GM23248 (cell line): ENCODE measurements around the gene BBLN. TPM values are rescaled to one million over a fixed set of nuclear protein-coding genes. Genes with fewer than 3 reads are reported as not detected.
A peak's percentile ranks its signal among the peaks of the same experiment; 100 is the strongest.
"Not testable (repeated sequence)": the region's sequence is repeated elsewhere in the genome, so short reads cannot be mapped to it uniquely, and the experiment has no call there.

Source experiments
- DNase-seq: peaks from one replicate; pipeline ENCODE4 v3.0.0-alpha.2; 2015
- H2AFZ ChIP-seq: fragments of 200-600 bp; sonication (generic); 2 replicates; pipeline ENCODE4 v1.6.1; 2016; ENCODE audit warnings: antibody characterized with exemption
- H3F3A ChIP-seq: fragments of 200-600 bp; sonication (generic); 2 replicates; pipeline ENCODE4 v1.6.1; 2016; ENCODE audit warnings: mild to moderate bottlenecking, antibody characterized with exemption, mixed run types; ENCODE audit not compliant: insufficient read depth
- H3K27ac ChIP-seq: fragments of 200-600 bp; sonication (generic); 2 replicates; pipeline ENCODE4 v1.5.1; 2016; ENCODE audit warnings: mild to moderate bottlenecking
- H3K27me3 ChIP-seq: fragments of 200-600 bp; sonication (generic); replicated peaks from 2 replicates; pipeline ENCODE4 v1.6.1; 2016; ENCODE audit warnings: mild to moderate bottlenecking; ENCODE audit not compliant: insufficient read depth
- H3K36me3 ChIP-seq: fragments of 200-600 bp; sonication (generic); 2 replicates; pipeline ENCODE4 v1.6.1; 2016; ENCODE audit warnings: low read depth, mild to moderate bottlenecking
- H3K4me1 ChIP-seq: fragments of 200-600 bp; sonication (generic); 2 replicates; pipeline ENCODE4 v1.6.1; 2016; ENCODE audit warnings: mild to moderate bottlenecking; ENCODE audit not compliant: insufficient read depth
- H3K4me2 ChIP-seq: fragments of 200-600 bp; sonication (generic); one replicate; pipeline ENCODE4 v1.6.1; 2016; ENCODE audit warnings: mild to moderate bottlenecking; ENCODE audit not compliant: unreplicated experiment
- H3K4me3 ChIP-seq: fragments of 200-600 bp; sonication (generic); 2 replicates; pipeline ENCODE4 v1.5.1; 2016; ENCODE audit warnings: mild to moderate bottlenecking
- H3K79me2 ChIP-seq: fragments of 200-600 bp; sonication (generic); 2 replicates; pipeline ENCODE4 v1.6.1; 2016; ENCODE audit warnings: mild to moderate bottlenecking; ENCODE audit not compliant: insufficient read depth
- H3K9ac ChIP-seq: fragments of 200-600 bp; sonication (generic); 2 replicates; pipeline ENCODE4 v1.6.1; 2016; ENCODE audit warnings: mild to moderate bottlenecking
- H3K9me2 ChIP-seq: fragments of 200-600 bp; sonication (generic); 2 replicates; pipeline ENCODE4 v1.6.1; 2016; ENCODE audit warnings: mixed run types, mild to moderate bottlenecking, moderate library complexity; ENCODE audit not compliant: insufficient read depth
- H3K9me3 ChIP-seq: fragments of 200-600 bp; sonication (generic); one replicate; pipeline ENCODE4 v1.6.1; 2017; ENCODE audit warnings: low read depth
- H4K20me1 ChIP-seq: fragments of 200-600 bp; sonication (generic); 2 replicates; pipeline ENCODE4 v1.6.0; 2016; ENCODE audit not compliant: insufficient read depth
- EZH2 ChIP-seq: fragments of 200-600 bp; sonication (generic); IDR thresholded peaks from 2 replicates; pipeline ENCODE4 v1.6.1; 2018; ENCODE audit warnings: antibody characterized with exemption, mild to moderate bottlenecking; ENCODE audit not compliant: insufficient read depth, poor library complexity, severe bottlenecking
- EZH2phosphoT487 ChIP-seq: fragments of 200-600 bp; sonication (generic); IDR thresholded peaks from 2 replicates; pipeline ENCODE4 v1.6.1; 2018; ENCODE audit warnings: antibody characterized with exemption, moderate library complexity, mild to moderate bottlenecking, low read depth; ENCODE audit not compliant: insufficient read depth
- WGBS, 2 experiments: methylation state at CpG; one replicate each; pipeline ENCODE4 v1.1.6; 2015 to 2017; ENCODE audit warnings: low lambda C conversion rate in 2 of 2, low coverage in 1 of 2; ENCODE audit errors: missing lambda C conversion rate in 2 of 2; 5-methylcytosine and 5-hydroxymethylcytosine counted together
- in situ Hi-C: fragments of 300-500 bp; cut with MboI; formaldehyde crosslinking; loops from 2 replicates; pipeline ENCODE4 v1.15.0; 2020
- polyA plus RNA-seq: library from polyadenylated mRNA; unstranded; fragments of >200 nt; fragmentation: Nextera tagmentation; extraction: Ambion mirVana; gene quantifications from 2 replicates; pipeline ENCODE4 v1.2.1, GENCODE V29; 2016
- total RNA-seq: library from RNA; depleted of rRNA; stranded (reverse); fragments of >200 nt; shearing (Covaris generic); gene quantifications from 2 replicates; pipeline ENCODE4 v1.2.3, GENCODE V29; 2014

The BBLN gene
- total and polyA plus RNA-seq, 2 experiments from 2014 or later, result 137 to 315 TPM

DNA sequence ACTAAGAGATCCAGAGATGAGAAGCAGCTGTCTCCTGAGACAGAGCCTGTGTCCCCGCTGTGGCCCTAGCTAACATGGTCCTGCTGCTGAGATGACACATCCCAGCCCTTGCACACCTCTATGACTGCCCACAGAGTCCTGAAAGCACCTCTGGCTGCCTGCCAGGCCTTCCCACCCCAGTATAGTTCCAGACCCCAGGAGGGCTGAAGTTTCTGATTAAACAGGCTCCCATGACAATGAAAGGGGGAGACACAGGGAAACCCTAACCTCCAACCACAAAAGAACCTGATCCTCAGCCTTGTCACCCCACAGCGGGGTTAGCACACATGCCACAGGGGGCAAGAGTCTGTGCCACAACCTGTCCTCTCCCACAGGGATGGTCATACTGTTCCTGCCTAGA lies 15.7 kb downstream of the BBLN start:
- peaks cover 4% of the 10 kb centered on the region; the same call in 1 of the 2 replicates for H3K79me2 ChIP-seq
- no peak overlapping the region for H3K4me2 ChIP-seq
- no peaks in the 10 kb centered on the region for H3F3A ChIP-seq
- H3K27ac ChIP-seq, result no peak overlapping the region
- no peak overlapping the region for H2AFZ ChIP-seq
- no peaks in the 10 kb centered on the region for H4K20me1 ChIP-seq
- H3K27me3 ChIP-seq, result no peaks in the 10 kb centered on the region
- WGBS, 2 experiments, result 92 to 98% methylated on average over 2 of the region's 2 CpGs
- H3K36me3 ChIP-seq, result peaks cover 23% of the 10 kb centered on the region
- no peak overlapping the region for H3K9ac ChIP-seq
- H3K9me2 ChIP-seq, result no peaks in the 10 kb centered on the region
- no peaks in the 10 kb centered on the region for H3K4me1 ChIP-seq
- DNase-seq, result no peak
- no peaks in the 10 kb centered on the region for H3K9me3 ChIP-seq
- no peak overlapping the region for H3K4me3 ChIP-seq
- no peak for TF ChIP-seq EZH2
- no peak for TF ChIP-seq EZH2phosphoT487
- in situ Hi-C loops, result no loop called here

DNA sequence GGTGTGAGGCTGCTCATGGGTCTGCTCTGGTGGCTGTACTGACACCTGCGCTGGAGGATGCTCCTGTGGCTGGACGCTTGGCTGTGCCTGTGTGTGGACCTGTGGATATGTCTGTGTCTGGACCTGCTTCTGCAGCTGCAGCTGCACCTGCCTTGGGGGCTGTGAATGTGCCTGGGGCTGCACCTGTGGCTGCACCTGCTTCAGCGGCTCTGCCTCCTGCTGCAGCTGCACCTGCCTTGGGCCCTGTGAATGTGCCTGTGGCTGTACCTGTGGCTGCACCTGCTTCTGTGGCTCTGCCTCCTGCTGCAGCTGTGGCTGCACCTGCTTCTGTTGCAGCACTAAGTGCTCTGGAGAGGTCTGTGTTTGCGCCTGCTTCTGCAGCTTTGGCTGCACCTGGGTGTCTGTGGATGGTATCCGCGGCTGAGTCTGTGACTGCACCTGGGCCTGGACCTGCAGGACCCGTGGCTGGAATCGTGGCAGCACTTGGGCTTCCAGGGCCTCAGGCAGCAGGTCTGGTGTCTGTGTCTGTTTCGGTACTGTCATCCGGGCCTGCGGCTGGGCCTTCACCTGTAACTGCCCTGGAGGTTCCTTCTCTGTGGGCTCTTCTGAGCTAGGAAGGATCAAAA lies 18.9 kb downstream of the BBLN start:
- Histone ChIP-seq H3F3A (peaks cover 2% of the 10 kb centered on the region; the same call in 1 of the 2 replicates), H3K27ac (no peak overlapping the region), H3K4me3 (no peak overlapping the region), H3K79me2 (no peaks in the 10 kb centered on the region), H3K36me3 (peaks cover 29% of the 10 kb centered on the region), H4K20me1 (no peaks in the 10 kb centered on the region), H3K27me3 (no peaks in the 10 kb centered on the region), H3K9me3 (no peaks in the 10 kb centered on the region), H3K9me2 (no peaks in the 10 kb centered on the region), H2AFZ (no peak overlapping the region), H3K4me2 (no peak overlapping the region), H3K4me1 (no peaks in the 10 kb centered on the region), H3K9ac (no peak overlapping the region)
- in situ Hi-C loops, result no loop called here
- TF ChIP-seq EZH2 (no peak), EZH2phosphoT487 (no peak)
- DNase-seq, result no peak
- 95 to 97% methylated on average over 11 of the region's 11 CpGs for WGBS, 2 experiments

DNA sequence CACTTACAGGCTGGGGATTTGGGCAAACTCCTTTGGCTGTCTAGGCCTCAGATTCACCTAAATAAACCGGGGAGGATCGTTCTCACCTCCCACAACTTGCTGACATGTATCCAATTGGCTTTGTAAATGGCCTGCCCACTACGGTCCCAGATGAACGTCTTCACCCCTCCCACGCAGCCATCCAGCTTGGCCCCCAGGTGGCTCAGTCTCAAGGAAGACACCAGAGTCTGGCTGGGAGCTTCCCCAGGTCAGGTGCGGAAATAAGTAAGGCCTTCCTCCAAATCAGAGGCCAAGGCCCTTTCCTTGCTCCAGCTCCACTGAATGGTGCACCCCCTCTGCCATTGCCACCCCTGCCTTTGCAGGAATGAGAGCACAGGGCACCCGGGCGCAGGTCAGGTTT lies 19.9 kb downstream of the BBLN start:
- DNase-seq, result no peak
- Histone ChIP-seq H3K9ac (no peak overlapping the region), H3K27ac (no peak overlapping the region), H3K4me1 (no peaks in the 10 kb centered on the region), H2AFZ (no peak overlapping the region), H3K27me3 (no peaks in the 10 kb centered on the region), H3F3A (peaks cover 7% of the 10 kb centered on the region; the same call in 1 of the 2 replicates), H3K9me3 (no peaks in the 10 kb centered on the region), H4K20me1 (no peaks in the 10 kb centered on the region), H3K79me2 (no peaks in the 10 kb centered on the region), H3K36me3 (peaks cover 30% of the 10 kb centered on the region), H3K4me2 (no peak overlapping the region), H3K4me3 (no peak overlapping the region), H3K9me2 (no peaks in the 10 kb centered on the region)
- WGBS, 2 experiments, result 88 to 93% methylated on average over 8 of the region's 8 CpGs
- TF ChIP-seq EZH2 (no peak), EZH2phosphoT487 (no peak)
- in situ Hi-C loops, result no loop called here

DNA sequence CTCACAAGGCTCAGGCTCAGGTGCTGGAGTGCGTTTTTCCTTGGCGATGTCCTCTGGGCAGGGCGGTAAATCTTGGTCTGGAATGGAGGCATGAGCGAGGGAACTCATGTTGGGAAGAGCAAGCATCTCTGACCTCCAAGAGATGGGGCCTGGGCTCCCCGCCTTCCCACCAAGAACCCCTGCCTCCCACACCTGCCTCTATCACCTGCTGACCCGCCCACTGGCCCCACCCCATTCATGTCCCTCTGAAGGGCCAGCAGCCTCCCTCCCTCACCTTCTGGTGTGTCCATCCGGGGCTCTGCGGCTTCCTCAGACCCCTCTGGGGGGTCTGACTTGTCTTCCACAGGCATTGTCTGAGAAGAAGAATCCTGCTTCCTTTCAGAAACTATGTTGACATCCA lies 20.4 kb downstream of the BBLN start:
- WGBS, 2 experiments, result 99 to 100% methylated on average over 6 to 8 of the region's 8 CpGs
- no peak overlapping the region for H2AFZ ChIP-seq
- peaks cover 7% of the 10 kb centered on the region; the same call in 1 of the 2 replicates for H3F3A ChIP-seq
- H3K9ac ChIP-seq, result no peak overlapping the region
- H3K4me2 ChIP-seq, result no peak overlapping the region
- TF ChIP-seq EZH2 (no peak), EZH2phosphoT487 (no peak)
- no peaks in the 10 kb centered on the region for H4K20me1 ChIP-seq
- in situ Hi-C loops, result no loop called here
- no peak overlapping the region for H3K27ac ChIP-seq
- no peaks in the 10 kb centered on the region for H3K9me2 ChIP-seq
- H3K4me1 ChIP-seq, result no peaks in the 10 kb centered on the region
- peaks cover 30% of the 10 kb centered on the region for H3K36me3 ChIP-seq
- H3K27me3 ChIP-seq, result no peaks in the 10 kb centered on the region
- no peak overlapping the region for H3K4me3 ChIP-seq
- no peaks in the 10 kb centered on the region for H3K9me3 ChIP-seq
- DNase-seq, result no peak
- no peaks in the 10 kb centered on the region for H3K79me2 ChIP-seq

DNA sequence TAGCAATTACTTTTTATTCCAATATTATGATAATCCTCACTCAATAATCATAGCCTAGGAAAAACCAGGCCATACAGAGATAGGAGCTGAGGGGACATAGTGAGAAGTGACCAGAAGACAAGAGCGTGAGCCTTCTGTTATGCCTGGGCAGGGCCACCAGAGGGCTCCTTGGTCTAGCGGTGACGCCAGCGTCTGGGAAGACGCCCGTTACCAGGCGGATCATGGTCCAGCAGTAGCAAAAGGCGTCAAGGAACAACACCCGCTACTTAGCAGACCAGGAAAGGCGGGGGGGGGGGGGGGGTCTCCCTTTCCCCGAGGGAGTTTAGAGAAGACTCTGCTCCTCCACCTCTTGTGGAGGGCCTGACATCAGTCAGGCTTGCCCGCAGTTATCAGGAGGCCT lies 21.4 kb downstream of the BBLN start:
- H3K9me3 ChIP-seq, H3K9ac ChIP-seq, H3K9me2 ChIP-seq, H3K4me1 ChIP-seq, H4K20me1 ChIP-seq, H3K4me3 ChIP-seq, H3K27me3 ChIP-seq, H2AFZ ChIP-seq, H3K4me2 ChIP-seq, H3K79me2 ChIP-seq, H3F3A ChIP-seq, in situ Hi-C loops, H3K27ac ChIP-seq: not testable (repeated sequence)
- 13 to 20% methylated on average over 10 to 12 of the region's 12 CpGs for WGBS, 2 experiments
- peaks cover 30% of the 10 kb centered on the region for H3K36me3 ChIP-seq
- DNase-seq, result peak; percentile 64
